ENCODE results near the gene ZFPM1. TPM values are rescaled to one million over a fixed set of nuclear protein-coding genes. Genes with fewer than 3 reads are reported as not detected.

Gene ZFPM1
- total and polyA plus RNA-seq, 2 of the 8 experiments (the other 6 are each of a cell fraction or from before 2014, with no cell fraction given): 0.74 to 4.8 TPM

GRCh38 chr16:88481851-88482250 lies 28.8 kb downstream of the ZFPM1 start (continued):
- TF ChIP-seq NANOG (IDR thresholded peaks at IDR 0.05; ENCODE audit: insufficient read depth, low read depth, low read length, poor library complexity, severe bottlenecking) (no peak), BACH1 (IDR thresholded peaks at IDR 0.05; ENCODE audit: low read length) (no peak), SIRT6 (IDR thresholded peaks at IDR 0.05; ENCODE audit: low read length) (no peak)
